NT2/D1 (cell line): ENCODE measurements around the gene PIK3R1.

Source experiments
- SUZ12 ChIP-seq: IDR thresholded peaks from 2 replicates; pipeline ENCODE4 v1.6.1; 2011; ENCODE audit not compliant: insufficient read length, insufficient read depth; ENCODE audit errors: extremely low read depth
- YY1 ChIP-seq: IDR thresholded peaks from 2 replicates; pipeline ENCODE4 v1.6.1; 2011; ENCODE audit not compliant: insufficient read length, insufficient read depth

DNA sequence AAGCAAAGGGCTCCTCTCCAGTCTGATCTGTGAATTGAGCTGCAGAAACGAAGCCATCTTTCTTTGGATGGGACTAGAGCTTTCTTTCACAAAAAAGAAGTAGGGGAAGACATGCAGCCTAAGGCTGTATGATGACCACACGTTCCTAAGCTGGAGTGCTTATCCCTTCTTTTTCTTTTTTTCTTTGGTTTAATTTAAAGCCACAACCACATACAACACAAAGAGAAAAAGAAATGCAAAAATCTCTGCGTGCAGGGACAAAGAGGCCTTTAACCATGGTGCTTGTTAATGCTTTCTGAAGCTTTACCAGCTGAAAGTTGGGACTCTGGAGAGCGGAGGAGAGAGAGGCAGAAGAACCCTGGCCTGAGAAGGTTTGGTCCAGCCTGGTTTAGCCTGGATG is 82.1 kb downstream of the PIK3R1 start:
- TF ChIP-seq YY1 = no peak
- no peak for TF ChIP-seq SUZ12
